HepG2 (cell line): ENCODE results near the gene CAMK2D. TPM values are rescaled to one million over a fixed set of nuclear protein-coding genes. Genes with fewer than 3 reads are reported as not detected.

Source experiments
- AGO1 ChIP-seq: fragments of 200-400 bp; formaldehyde crosslinking; IDR thresholded peaks from 2 replicates; pipeline ENCODE4 v1.6.1; 2017; ENCODE audit warnings: mild to moderate bottlenecking, low read depth, low read length, moderate library complexity; ENCODE audit not compliant: poor library complexity, severe bottlenecking
- ASH2L ChIP-seq: fragments of 300-600, 200-600 bp; sonication (generic); IDR thresholded peaks from 2 replicates; pipeline ENCODE4 v1.7.0; 2017; ENCODE audit warnings: low read depth, mild to moderate bottlenecking, moderate library complexity, mixed read lengths, low read length; ENCODE audit not compliant: insufficient read length
- CEBPB ChIP-seq: IDR thresholded peaks from 2 replicates; pipeline ENCODE4 v1.6.1; 2011; ENCODE audit warnings: low read depth, low read length, improper control_type of control experiment, borderline replicate concordance
- KAT2B ChIP-seq: fragments of 150-350 bp; IDR thresholded peaks from 2 replicates; pipeline ENCODE4 v1.6.1; 2014; ENCODE audit warnings: low read depth, low read length, borderline replicate concordance
- MTA1 ChIP-seq: sonication (generic); formaldehyde crosslinking; IDR thresholded peaks from 2 replicates; pipeline ENCODE4 v1.4.0; 2020; ENCODE audit warnings: missing genetic modification reagents, mild to moderate bottlenecking, borderline replicate concordance
- NFE2L1 ChIP-seq: sonication (generic); formaldehyde crosslinking; IDR thresholded peaks from 2 replicates; pipeline ENCODE4 v1.4.0; 2020; ENCODE audit warnings: missing genetic modification reagents, mild to moderate bottlenecking, borderline replicate concordance
- RBM22 ChIP-seq: fragments of 200-400 bp; formaldehyde crosslinking; optimal IDR thresholded peaks from 2 replicates; pipeline ENCODE3; 2017; ENCODE audit warnings: mild to moderate bottlenecking, low read length, moderate library complexity
- RFX3 ChIP-seq: IDR thresholded peaks from 2 replicates; pipeline ENCODE4 v1.6.1; 2016; ENCODE audit warnings: missing biosample characterization, missing genetic modification reagents
- SMYD3 ChIP-seq: sonication (generic); formaldehyde crosslinking; IDR thresholded peaks from 2 replicates; pipeline ENCODE4 v1.8.1; 2023; ENCODE audit warnings: mild to moderate bottlenecking, missing genetic modification reagents
- U2AF1 ChIP-seq: fragments of 200-400 bp; formaldehyde crosslinking; optimal IDR thresholded peaks from 2 replicates; pipeline ENCODE3; 2017; ENCODE audit warnings: mild to moderate bottlenecking, low read depth, low read length
- ZFAT ChIP-seq: sonication (generic); formaldehyde crosslinking; conservative IDR thresholded peaks from 2 replicates; pipeline ENCODE4 v1.8.1; 2023; ENCODE audit warnings: missing genetic modification reagents, inconsistent platforms
- ZMYM4 ChIP-seq: sonication (generic); formaldehyde crosslinking; IDR thresholded peaks from 2 replicates; pipeline ENCODE4 v1.8.1; 2023; ENCODE audit warnings: mild to moderate bottlenecking, missing genetic modification reagents
- ZNF205 ChIP-seq: IDR thresholded peaks from 2 replicates; pipeline ENCODE4 v1.6.1; 2018; ENCODE audit warnings: missing biosample characterization, missing genetic modification reagents
- ZNF724P ChIP-seq: sonication (generic); formaldehyde crosslinking; IDR thresholded peaks from 2 replicates; pipeline ENCODE4 v1.8.0; 2022; ENCODE audit warnings: missing genetic modification reagents, borderline replicate concordance
- ZNF883 ChIP-seq: sonication (generic); formaldehyde crosslinking; IDR thresholded peaks from 2 replicates; pipeline ENCODE4 v1.5.1; 2020; ENCODE audit warnings: mild to moderate bottlenecking, missing genetic modification reagents; ENCODE audit errors: not compliant biosample characterization
- polyA plus RNA-seq, 8 experiments: library from polyadenylated mRNA; depleted of rRNA in 3 of 8; stranded (reverse) in 7 of 8; unstranded in 1 of 8; fragments of >200 nt; fragmentation: Illumina TruSeq in 4 of 8; extraction: Trizol in 4 of 8; gene quantifications; 2 replicates each; pipeline versions ENCODE4 v1.2.1 to v1.2.3, GENCODE V29; 2011 to 2016; ENCODE audit warnings: low read depth in 4 of 8, missing spikeins in 1 of 8, mixed read lengths in 1 of 8; ENCODE audit not compliant: insufficient read depth in 1 of 8
- total RNA-seq, 5 experiments: library from RNA; depleted of rRNA; stranded (reverse); fragments of >200 nt; fragmentation: Illumina TruSeq; extraction: Trizol; gene quantifications; 2 replicates each; pipeline ENCODE4 v1.2.3, GENCODE V29; 2016; ENCODE audit warnings: low read depth in 1 of 5
- TF ChIP-seq, protein P1 (sequence below): sonication (generic); formaldehyde crosslinking; IDR thresholded peaks from 2 replicates; pipeline ENCODE4 v1.8.1; 2022; ENCODE audit warnings: mild to moderate bottlenecking, missing genetic modification reagents
- TF ChIP-seq, protein P2 (sequence below): sonication (generic); formaldehyde crosslinking; IDR thresholded peaks from 2 replicates; pipeline ENCODE4 v1.4.0; 2020; ENCODE audit warnings: mild to moderate bottlenecking, missing genetic modification reagents
- TF ChIP-seq, protein P3 (sequence below): sonication (generic); formaldehyde crosslinking; IDR thresholded peaks from 2 replicates; pipeline ENCODE4 v1.4.0; 2020; ENCODE audit warnings: mild to moderate bottlenecking, missing genetic modification reagents
- TF ChIP-seq, protein P4 (sequence below): sonication (generic); formaldehyde crosslinking; IDR thresholded peaks from 2 replicates; pipeline ENCODE4 v1.8.1; 2023; ENCODE audit warnings: mild to moderate bottlenecking, inconsistent platforms, moderate library complexity, missing genetic modification reagents, borderline replicate concordance
- TF ChIP-seq, protein P5 (sequence below): sonication (generic); formaldehyde crosslinking; IDR thresholded peaks from 2 replicates; pipeline ENCODE4 v1.8.0; 2022; ENCODE audit warnings: missing genetic modification reagents, mild to moderate bottlenecking, moderate library complexity, borderline replicate concordance
- TF ChIP-seq, protein P6 (sequence below): sonication (generic); formaldehyde crosslinking; IDR thresholded peaks from 2 replicates; pipeline ENCODE4 v1.5.0; 2020; ENCODE audit warnings: missing genetic modification reagents, mild to moderate bottlenecking, borderline replicate concordance

CAMK2D gene
- total and polyA plus RNA-seq, 2 of the 13 experiments (the other 11 are each of a cell fraction or from before 2014, with no cell fraction given): 18.0 to 65.4 TPM

DNA sequence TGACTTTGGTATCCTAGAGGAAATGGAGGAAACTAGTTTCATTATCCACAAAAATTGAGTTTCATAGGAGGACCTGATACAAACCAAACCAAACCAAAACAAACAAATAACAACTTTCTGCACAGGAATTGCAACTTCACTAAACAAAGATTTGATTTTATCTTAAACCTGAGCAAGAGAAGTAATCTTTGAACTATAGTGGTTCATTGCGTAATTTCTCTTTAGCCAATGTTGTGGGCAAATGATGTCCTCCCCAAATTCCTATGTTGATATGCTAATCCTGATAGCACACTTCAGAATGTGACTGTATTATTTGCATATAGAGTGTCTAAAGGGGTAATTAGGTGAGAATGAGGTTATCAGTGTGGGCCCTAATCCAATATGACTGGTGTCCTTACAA, 102.4 kb downstream of the CAMK2D start (continued):
- TF ChIP-seq ZNF883 (CRISPR knock-in tag) (no peak), ZNF724P (CRISPR knock-in tag) (no peak), CEBPB (peak; percentile 95), U2AF1 (no peak), SMYD3 (no peak), ZMYM4 (CRISPR knock-in tag) (peak; percentile 44; the same call in 1 of the 2 replicates), NFE2L1 (CRISPR knock-in tag) (no peak), ZFAT (no peak), ASH2L (peak; percentile 40), MTA1 (CRISPR knock-in tag) (no peak), RFX3 (CRISPR knock-in tag) (no peak), ZNF205 (CRISPR knock-in tag) (no peak), KAT2B (no peak), RBM22 (no peak), AGO1 (no peak)
- TF ChIP-seq, protein P1, sequence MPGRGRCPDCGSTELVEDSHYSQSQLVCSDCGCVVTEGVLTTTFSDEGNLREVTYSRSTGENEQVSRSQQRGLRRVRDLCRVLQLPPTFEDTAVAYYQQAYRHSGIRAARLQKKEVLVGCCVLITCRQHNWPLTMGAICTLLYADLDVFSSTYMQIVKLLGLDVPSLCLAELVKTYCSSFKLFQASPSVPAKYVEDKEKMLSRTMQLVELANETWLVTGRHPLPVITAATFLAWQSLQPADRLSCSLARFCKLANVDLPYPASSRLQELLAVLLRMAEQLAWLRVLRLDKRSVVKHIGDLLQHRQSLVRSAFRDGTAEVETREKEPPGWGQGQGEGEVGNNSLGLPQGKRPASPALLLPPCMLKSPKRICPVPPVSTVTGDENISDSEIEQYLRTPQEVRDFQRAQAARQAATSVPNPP (CRISPR knock-in tag): no peak
- TF ChIP-seq, protein P2, sequence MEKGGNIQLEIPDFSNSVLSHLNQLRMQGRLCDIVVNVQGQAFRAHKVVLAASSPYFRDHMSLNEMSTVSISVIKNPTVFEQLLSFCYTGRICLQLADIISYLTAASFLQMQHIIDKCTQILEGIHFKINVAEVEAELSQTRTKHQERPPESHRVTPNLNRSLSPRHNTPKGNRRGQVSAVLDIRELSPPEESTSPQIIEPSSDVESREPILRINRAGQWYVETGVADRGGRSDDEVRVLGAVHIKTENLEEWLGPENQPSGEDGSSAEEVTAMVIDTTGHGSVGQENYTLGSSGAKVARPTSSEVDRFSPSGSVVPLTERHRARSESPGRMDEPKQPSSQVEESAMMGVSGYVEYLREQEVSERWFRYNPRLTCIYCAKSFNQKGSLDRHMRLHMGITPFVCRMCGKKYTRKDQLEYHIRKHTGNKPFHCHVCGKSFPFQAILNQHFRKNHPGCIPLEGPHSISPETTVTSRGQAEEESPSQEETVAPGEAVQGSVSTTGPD (CRISPR knock-in tag): no peak
- TF ChIP-seq, protein P3, sequence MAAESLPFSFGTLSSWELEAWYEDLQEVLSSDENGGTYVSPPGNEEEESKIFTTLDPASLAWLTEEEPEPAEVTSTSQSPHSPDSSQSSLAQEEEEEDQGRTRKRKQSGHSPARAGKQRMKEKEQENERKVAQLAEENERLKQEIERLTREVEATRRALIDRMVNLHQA (CRISPR knock-in tag): no peak
- TF ChIP-seq, protein P4, sequence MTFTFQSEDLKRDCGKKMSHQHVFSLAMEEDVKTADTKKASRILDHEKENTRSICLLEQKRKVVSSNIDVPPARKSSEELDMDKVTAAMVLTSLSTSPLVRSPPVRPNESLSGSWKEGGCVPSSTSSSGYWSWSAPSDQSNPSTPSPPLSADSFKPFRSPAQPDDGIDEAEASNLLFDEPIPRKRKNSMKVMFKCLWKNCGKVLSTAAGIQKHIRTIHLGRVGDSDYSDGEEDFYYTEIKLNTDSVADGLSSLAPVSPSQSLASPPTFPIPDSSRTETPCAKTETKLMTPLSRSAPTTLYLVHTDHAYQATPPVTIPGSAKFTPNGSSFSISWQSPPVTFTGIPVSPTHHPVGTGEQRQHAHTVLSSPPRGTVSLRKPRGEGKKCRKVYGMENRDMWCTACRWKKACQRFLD (CRISPR knock-in tag): no peak
- TF ChIP-seq, protein P5, sequence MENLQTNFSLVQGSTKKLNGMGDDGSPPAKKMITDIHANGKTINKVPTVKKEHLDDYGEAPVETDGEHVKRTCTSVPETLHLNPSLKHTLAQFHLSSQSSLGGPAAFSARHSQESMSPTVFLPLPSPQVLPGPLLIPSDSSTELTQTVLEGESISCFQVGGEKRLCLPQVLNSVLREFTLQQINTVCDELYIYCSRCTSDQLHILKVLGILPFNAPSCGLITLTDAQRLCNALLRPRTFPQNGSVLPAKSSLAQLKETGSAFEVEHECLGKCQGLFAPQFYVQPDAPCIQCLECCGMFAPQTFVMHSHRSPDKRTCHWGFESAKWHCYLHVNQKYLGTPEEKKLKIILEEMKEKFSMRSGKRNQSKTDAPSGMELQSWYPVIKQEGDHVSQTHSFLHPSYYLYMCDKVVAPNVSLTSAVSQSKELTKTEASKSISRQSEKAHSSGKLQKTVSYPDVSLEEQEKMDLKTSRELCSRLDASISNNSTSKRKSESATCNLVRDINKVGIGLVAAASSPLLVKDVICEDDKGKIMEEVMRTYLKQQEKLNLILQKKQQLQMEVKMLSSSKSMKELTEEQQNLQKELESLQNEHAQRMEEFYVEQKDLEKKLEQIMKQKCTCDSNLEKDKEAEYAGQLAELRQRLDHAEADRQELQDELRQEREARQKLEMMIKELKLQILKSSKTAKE (CRISPR knock-in tag): no peak
- TF ChIP-seq, protein P6, sequence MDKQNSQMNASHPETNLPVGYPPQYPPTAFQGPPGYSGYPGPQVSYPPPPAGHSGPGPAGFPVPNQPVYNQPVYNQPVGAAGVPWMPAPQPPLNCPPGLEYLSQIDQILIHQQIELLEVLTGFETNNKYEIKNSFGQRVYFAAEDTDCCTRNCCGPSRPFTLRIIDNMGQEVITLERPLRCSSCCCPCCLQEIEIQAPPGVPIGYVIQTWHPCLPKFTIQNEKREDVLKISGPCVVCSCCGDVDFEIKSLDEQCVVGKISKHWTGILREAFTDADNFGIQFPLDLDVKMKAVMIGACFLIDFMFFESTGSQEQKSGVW: no peak
